GM18511 (cell line): ENCODE data around the gene DCAF16.

Experiments used
- ATAC-seq: cut with Tn5 transposase; IDR thresholded peaks from one replicate; pipeline ENCODE4 v1.9.1; 2021; ENCODE audit warnings: mild to moderate bottlenecking, moderate library complexity; ENCODE audit not compliant: unreplicated experiment

Gene DCAF16

GRCh38 chr4:17785858-17786257 lies 24.7 kb downstream of the DCAF16 start:
- no peak for ATAC-seq

- ATAC-seq, result peak; percentile 46
These were observed 29.0 kb downstream of the DCAF16 start, which contains the start of gene FAM184B for GRCh38 chr4:17781300-17782287. Gene FAM184B, minus strand, starts transcription at chr4:17781621. Its CDS starts 322 bp downstream, at chr4:17781299.

- peak; percentile 42 for ATAC-seq
These were observed 29.9 kb downstream of the DCAF16 start for GRCh38 chr4:17780501-17781299.

- ATAC-seq, result no peak
These were observed 32.1 kb downstream of the DCAF16 start for GRCh38 chr4:17778431-17778830.

- no peak for ATAC-seq
These were observed 37.3 kb downstream of the DCAF16 start for GRCh38 chr4:17773135-17773698.

- ATAC-seq, result no peak
These were observed 39.2 kb downstream of the DCAF16 start for GRCh38 chr4:17771284-17771908.

GRCh38 chr4:17770845-17771244 lies 39.7 kb downstream of the DCAF16 start:
- ATAC-seq, result no peak

GRCh38 chr4:17769406-17770174 lies 41.0 kb downstream of the DCAF16 start:
- no peak for ATAC-seq

GRCh38 chr4:17766826-17767458 lies 43.6 kb downstream of the DCAF16 start:
- ATAC-seq, result no peak

- no peak for ATAC-seq
These were observed 44.9 kb downstream of the DCAF16 start for GRCh38 chr4:17765514-17766286.

GRCh38 chr4:17763931-17764330 lies 46.6 kb downstream of the DCAF16 start:
- ATAC-seq, result no peak

- ATAC-seq, result no peak
These were observed 47.1 kb downstream of the DCAF16 start for GRCh38 chr4:17763416-17763815.

GRCh38 chr4:17762726-17763125 lies 47.8 kb downstream of the DCAF16 start:
- ATAC-seq, result no peak

- no peak for ATAC-seq
These were observed 49.5 kb downstream of the DCAF16 start for GRCh38 chr4:17761062-17761461.

GRCh38 chr4:17760626-17761025 lies 49.9 kb downstream of the DCAF16 start:
- ATAC-seq, result no peak

- no peak for ATAC-seq
These were observed 52.1 kb downstream of the DCAF16 start for GRCh38 chr4:17758485-17758884.

GRCh38 chr4:17757621-17758020 lies 52.9 kb downstream of the DCAF16 start:
- ATAC-seq, result no peak

GRCh38 chr4:17753646-17754045 lies 56.9 kb downstream of the DCAF16 start:
- ATAC-seq, result no peak
